NT2/D1 (cell line): ENCODE results near the gene PLK4.

Experiments used
- SUZ12 ChIP-seq: IDR thresholded peaks from 2 replicates; pipeline ENCODE4 v1.6.1; 2011; ENCODE audit not compliant: insufficient read length, insufficient read depth; ENCODE audit errors: extremely low read depth
- YY1 ChIP-seq: IDR thresholded peaks from 2 replicates; pipeline ENCODE4 v1.6.1; 2011; ENCODE audit not compliant: insufficient read length, insufficient read depth
- ZNF274 ChIP-seq: IDR thresholded peaks from 2 replicates; pipeline ENCODE4 v1.6.1; 2011; ENCODE audit warnings: mild to moderate bottlenecking, low read depth, low read length

- TF ChIP-seq ZNF274 (no peak), YY1 (no peak), SUZ12 (no peak)
Measured at GRCh38 chr4:127916512-127916911, 35.8 kb downstream of the PLK4 start.
